Embryonic facial prominence (tissue), 1 donor: ENCODE results near the gene INPP5A.
A peak's percentile ranks its signal among the peaks of the same experiment; 100 is the strongest.

Experiments used
- DNase-seq: peaks from one replicate; pipeline ENCODE4 v3.0.0-alpha.2; 2016; ENCODE audit errors: extremely low spot score

The INPP5A gene

GRCh38 chr10:132628966-132629900 is 91.6 kb downstream of the INPP5A start:
- no peak for DNase-seq

- no peak for DNase-seq
Measured at GRCh38 chr10:132630156-132630555, 92.6 kb downstream of the INPP5A start.

GRCh38 chr10:132630666-132631337 is 93.2 kb downstream of the INPP5A start:
- DNase-seq, result no peak

- DNase-seq, result no peak
Measured at GRCh38 chr10:132631338-132631735, 93.8 kb downstream of the INPP5A start.

- no peak for DNase-seq
Measured at GRCh38 chr10:132632091-132632561, 94.5 kb downstream of the INPP5A start.

- DNase-seq, result no peak
Measured at GRCh38 chr10:132632851-132633684, 95.5 kb downstream of the INPP5A start.

GRCh38 chr10:132634241-132634946 is 96.8 kb downstream of the INPP5A start:
- DNase-seq, result no peak

- DNase-seq, result no peak
Measured at GRCh38 chr10:132634947-132635271, 97.3 kb downstream of the INPP5A start.

GRCh38 chr10:132636358-132636757 is 98.8 kb downstream of the INPP5A start:
- DNase-seq, result no peak

- DNase-seq, result peak; percentile 52
Measured at GRCh38 chr10:132637477-132638129, 100.0 kb downstream of the INPP5A start.

GRCh38 chr10:132638130-132638515 is 100.5 kb downstream of the INPP5A start:
- no peak for DNase-seq

- no peak for DNase-seq
Measured at GRCh38 chr10:132639470-132639869, 101.9 kb downstream of the INPP5A start.

GRCh38 chr10:132640326-132641125 is 102.9 kb downstream of the INPP5A start:
- no peak for DNase-seq

GRCh38 chr10:132641401-132641800 is 103.8 kb downstream of the INPP5A start:
- DNase-seq, result no peak

- no peak for DNase-seq
Measured at GRCh38 chr10:132641966-132642731, 104.6 kb downstream of the INPP5A start.

GRCh38 chr10:132642732-132643008 is 105.1 kb downstream of the INPP5A start:
- no peak for DNase-seq

GRCh38 chr10:132643709-132644526 is 106.3 kb downstream of the INPP5A start:
- no peak for DNase-seq

- no peak for DNase-seq
Measured at GRCh38 chr10:132644527-132645246, 107.1 kb downstream of the INPP5A start.
